OCI-LY1 (cell line): ENCODE data around the gene TCP11L2.

Experiments used
- H2AFZ ChIP-seq: fragments of 200-600 bp; sonication (generic), shearing (Covaris generic); 2 replicates; pipeline ENCODE4 v1.6.0; 2014; ENCODE audit warnings: antibody characterized with exemption, mild to moderate bottlenecking, low read length
- H3F3A ChIP-seq: fragments of 200-600 bp; sonication (generic), shearing (Covaris generic); 2 replicates; pipeline ENCODE4 v1.6.0; 2014; ENCODE audit warnings: mild to moderate bottlenecking, antibody characterized with exemption, low read length, moderate library complexity; ENCODE audit not compliant: insufficient read depth
- H3K27ac ChIP-seq: fragments of 200-600 bp; sonication (generic); 2 replicates; pipeline ENCODE4 v1.5.1; 2014; ENCODE audit warnings: low read length, mixed run types, mild to moderate bottlenecking, low read depth; ENCODE audit not compliant: poor library complexity, severe bottlenecking
- H3K27me3 ChIP-seq: fragments of 200-600 bp; sonication (generic); 2 replicates; pipeline ENCODE4 v1.6.0; 2014; ENCODE audit warnings: antibody characterized with exemption, mild to moderate bottlenecking, low read length, moderate library complexity; ENCODE audit not compliant: insufficient read depth
- H3K36me3 ChIP-seq: fragments of 200-600 bp; sonication (generic); 2 replicates; pipeline ENCODE4 v1.6.1; 2014; ENCODE audit warnings: mild to moderate bottlenecking, antibody characterized with exemption, low read length, moderate library complexity, mixed read lengths; ENCODE audit not compliant: insufficient read depth
- H3K4me1 ChIP-seq: fragments of 200-600 bp; sonication (generic); 2 replicates; pipeline ENCODE4 v1.5.1; 2014; ENCODE audit warnings: mild to moderate bottlenecking, low read length, moderate library complexity; ENCODE audit not compliant: insufficient read depth, severe bottlenecking
- H3K4me2 ChIP-seq: fragments of 200-600 bp; sonication (generic), shearing (Covaris generic); 2 replicates; pipeline ENCODE4 v1.6.1; 2014; ENCODE audit warnings: low read length
- H3K4me3 ChIP-seq: fragments of 200-600 bp; sonication (generic); 2 replicates; pipeline ENCODE4 v1.5.1; 2014; ENCODE audit warnings: low read length, low read depth, mild to moderate bottlenecking, mixed read lengths; ENCODE audit not compliant: poor library complexity, severe bottlenecking
- H3K79me2 ChIP-seq: fragments of 200-600 bp; shearing (Covaris generic); 2 replicates; pipeline ENCODE4 v1.6.1; 2016; ENCODE audit warnings: mixed run types, low read length, mixed read lengths; ENCODE audit not compliant: insufficient read depth
- H3K9ac ChIP-seq: fragments of 200-600 bp; sonication (generic), shearing (Covaris generic); 2 replicates; pipeline ENCODE4 v1.6.1; 2014; ENCODE audit warnings: mild to moderate bottlenecking, low read length, mixed read lengths
- H3K9me2 ChIP-seq: fragments of 200-600 bp; sonication (generic), shearing (Covaris generic); 2 replicates; pipeline ENCODE4 v1.6.1; 2014; ENCODE audit warnings: low read depth, mild to moderate bottlenecking, low read length, mixed read lengths
- H3K9me3 ChIP-seq: fragments of 200-600 bp; shearing (Covaris generic); 2 replicates; pipeline ENCODE4 v1.6.1; 2014; ENCODE audit warnings: low read length, mixed read lengths
- H4K20me1 ChIP-seq: fragments of 200-600 bp; sonication (generic), shearing (Covaris generic); 2 replicates; pipeline ENCODE4 v1.6.0; 2016; ENCODE audit warnings: mild to moderate bottlenecking, low read length; ENCODE audit not compliant: insufficient read depth
- EZH2 ChIP-seq: fragments of 200-600 bp; sonication (generic), shearing (Covaris generic); IDR thresholded peaks from 2 replicates; pipeline ENCODE4 v1.8.0; 2017; ENCODE audit warnings: borderline replicate concordance, mixed run types, mild to moderate bottlenecking, antibody characterized with exemption, low read length, moderate library complexity, mixed read lengths
- TF ChIP-seq, protein P1 (sequence below): fragments of 200-600 bp; sonication (generic), shearing (Covaris generic); IDR thresholded peaks from 2 replicates; pipeline ENCODE4 v1.5.1; 2017; ENCODE audit warnings: mild to moderate bottlenecking, antibody characterized with exemption, low read length, moderate library complexity, mixed read lengths

TCP11L2 gene

DNA sequence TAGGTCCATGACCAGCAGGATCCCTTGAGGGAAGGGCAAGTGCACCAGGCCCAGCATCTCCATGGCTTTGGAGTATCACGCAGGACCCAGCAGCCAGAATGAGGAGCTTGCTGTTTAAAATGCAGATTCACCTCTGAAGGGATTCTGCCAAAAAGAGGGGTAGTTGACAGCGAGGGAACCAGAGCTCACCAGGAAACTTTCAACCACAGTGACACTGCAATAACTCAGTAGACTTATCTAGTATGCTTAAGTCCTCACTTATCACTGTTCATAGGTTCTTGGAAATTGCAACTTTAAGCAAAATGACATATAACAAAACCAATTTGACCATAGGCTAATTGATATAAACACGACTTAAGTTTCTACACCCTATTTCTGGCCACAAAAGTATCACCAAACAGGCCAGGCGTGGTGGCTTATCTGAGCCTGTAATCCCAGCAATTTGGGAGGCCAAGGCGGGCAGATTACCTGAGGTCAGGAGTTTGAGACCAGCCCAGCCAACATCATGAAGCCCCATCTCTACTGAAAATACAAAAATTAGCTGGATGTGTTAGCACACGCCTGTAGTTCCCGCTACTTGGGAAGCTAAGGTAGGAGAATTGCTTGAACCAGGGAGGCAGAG lies 33.3 kb upstream of the TCP11L2 start:
- no peak overlapping the region for H3K4me3 ChIP-seq
- H3K79me2 ChIP-seq, result no peaks in the 10 kb centered on the region
- TF ChIP-seq, protein P1, sequence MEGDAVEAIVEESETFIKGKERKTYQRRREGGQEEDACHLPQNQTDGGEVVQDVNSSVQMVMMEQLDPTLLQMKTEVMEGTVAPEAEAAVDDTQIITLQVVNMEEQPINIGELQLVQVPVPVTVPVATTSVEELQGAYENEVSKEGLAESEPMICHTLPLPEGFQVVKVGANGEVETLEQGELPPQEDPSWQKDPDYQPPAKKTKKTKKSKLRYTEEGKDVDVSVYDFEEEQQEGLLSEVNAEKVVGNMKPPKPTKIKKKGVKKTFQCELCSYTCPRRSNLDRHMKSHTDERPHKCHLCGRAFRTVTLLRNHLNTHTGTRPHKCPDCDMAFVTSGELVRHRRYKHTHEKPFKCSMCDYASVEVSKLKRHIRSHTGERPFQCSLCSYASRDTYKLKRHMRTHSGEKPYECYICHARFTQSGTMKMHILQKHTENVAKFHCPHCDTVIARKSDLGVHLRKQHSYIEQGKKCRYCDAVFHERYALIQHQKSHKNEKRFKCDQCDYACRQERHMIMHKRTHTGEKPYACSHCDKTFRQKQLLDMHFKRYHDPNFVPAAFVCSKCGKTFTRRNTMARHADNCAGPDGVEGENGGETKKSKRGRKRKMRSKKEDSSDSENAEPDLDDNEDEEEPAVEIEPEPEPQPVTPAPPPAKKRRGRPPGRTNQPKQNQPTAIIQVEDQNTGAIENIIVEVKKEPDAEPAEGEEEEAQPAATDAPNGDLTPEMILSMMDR, result no peak
- TF ChIP-seq EZH2, result no peak
- no peaks in the 10 kb centered on the region for H3K9me2 ChIP-seq
- no peaks in the 10 kb centered on the region for H3F3A ChIP-seq
- no peaks in the 10 kb centered on the region for H3K36me3 ChIP-seq
- no peak overlapping the region for H2AFZ ChIP-seq
- no peak overlapping the region for H3K27ac ChIP-seq
- no peaks in the 10 kb centered on the region for H3K4me1 ChIP-seq
- no peak overlapping the region for H3K9ac ChIP-seq
- H4K20me1 ChIP-seq, result no peaks in the 10 kb centered on the region
- no peaks in the 10 kb centered on the region for H3K27me3 ChIP-seq
- H3K9me3 ChIP-seq, result no peaks in the 10 kb centered on the region
- H3K4me2 ChIP-seq, result no peak overlapping the region

DNA sequence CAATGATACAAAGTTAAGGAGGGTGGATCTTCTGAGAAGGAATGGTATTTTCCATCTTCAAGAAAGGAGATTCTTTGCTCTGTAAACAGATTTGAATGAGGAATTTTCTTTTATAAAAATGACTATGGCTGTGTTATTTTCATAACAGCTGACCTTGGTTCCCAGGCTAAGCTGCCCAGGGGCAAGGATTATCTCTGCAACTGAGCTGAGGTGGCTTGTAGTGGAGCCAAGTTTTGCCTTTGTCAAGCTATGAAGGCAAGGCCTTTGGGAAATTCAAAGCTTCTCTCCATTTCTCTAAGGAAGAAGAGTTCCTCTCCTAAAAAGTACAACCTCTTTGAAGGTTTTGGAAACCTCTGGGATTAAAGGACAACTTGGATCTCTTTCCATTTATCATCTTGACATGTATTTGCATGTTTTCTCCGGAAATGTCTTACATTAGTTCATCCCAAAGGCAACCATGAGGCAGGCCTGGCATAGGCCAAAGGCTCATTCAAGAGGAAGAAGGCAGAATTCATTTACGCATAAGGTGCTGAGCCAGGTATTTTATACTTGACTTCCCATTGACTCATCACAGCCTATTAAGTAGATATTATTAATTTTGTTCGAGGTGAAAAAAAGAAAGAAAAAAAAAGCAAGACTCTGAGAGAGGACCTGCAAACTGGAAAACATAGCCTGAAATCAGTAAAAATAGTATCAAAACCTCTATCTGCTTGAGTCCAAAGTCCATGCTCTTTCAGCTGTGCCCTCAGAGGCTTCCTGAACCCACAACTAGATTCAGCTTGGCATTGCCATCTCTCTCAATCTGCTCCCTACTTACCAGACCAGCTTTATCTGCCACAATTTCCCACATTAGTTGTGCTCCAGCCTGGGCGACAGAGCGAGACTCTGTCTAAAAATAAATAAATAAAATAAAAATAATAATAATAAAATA lies 30.7 kb upstream of the TCP11L2 start:
- no peak for TF ChIP-seq EZH2
- TF ChIP-seq, protein P1, result no peak
- H3K9me2 ChIP-seq, result no peaks in the 10 kb centered on the region
- no peaks in the 10 kb centered on the region for H3K36me3 ChIP-seq
- H3K79me2 ChIP-seq, result no peaks in the 10 kb centered on the region
- no peaks in the 10 kb centered on the region for H3K9me3 ChIP-seq
- H3K9ac ChIP-seq, result no peak overlapping the region
- no peaks in the 10 kb centered on the region for H3K4me1 ChIP-seq
- no peaks in the 10 kb centered on the region for H3F3A ChIP-seq
- H2AFZ ChIP-seq, result no peak overlapping the region
- no peak overlapping the region for H3K4me3 ChIP-seq
- no peaks in the 10 kb centered on the region for H4K20me1 ChIP-seq
- H3K27ac ChIP-seq, result no peak overlapping the region
- no peaks in the 10 kb centered on the region for H3K27me3 ChIP-seq
- H3K4me2 ChIP-seq, result no peak overlapping the region

DNA sequence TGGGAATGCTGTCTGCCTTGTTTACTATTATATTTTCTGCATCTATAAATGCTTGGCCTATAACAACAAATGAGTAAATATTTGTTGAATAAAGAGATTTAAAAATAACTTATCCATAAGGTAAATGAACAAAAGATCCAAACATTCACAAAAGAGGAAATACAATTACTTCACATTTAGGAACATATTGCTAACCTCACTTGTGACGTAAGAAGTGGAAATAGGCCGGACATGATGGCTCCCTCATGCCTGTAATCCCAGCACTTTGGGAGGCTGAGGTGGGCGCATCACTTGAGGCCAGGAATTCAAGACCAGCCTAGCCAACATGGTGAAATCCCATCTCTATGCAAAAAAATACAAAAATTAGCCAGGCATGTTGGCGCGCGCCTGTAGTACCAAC lies 29.0 kb upstream of the TCP11L2 start:
- no peak overlapping the region for H3K4me3 ChIP-seq
- H3K36me3 ChIP-seq, result no peaks in the 10 kb centered on the region
- no peaks in the 10 kb centered on the region for H3K9me2 ChIP-seq
- H3K27me3 ChIP-seq, result no peaks in the 10 kb centered on the region
- TF ChIP-seq, protein P1, result no peak
- TF ChIP-seq EZH2, result no peak
- H3F3A ChIP-seq, result no peaks in the 10 kb centered on the region
- no peaks in the 10 kb centered on the region for H4K20me1 ChIP-seq
- H2AFZ ChIP-seq, result no peak overlapping the region
- H3K27ac ChIP-seq, result no peak overlapping the region
- no peaks in the 10 kb centered on the region for H3K9me3 ChIP-seq
- H3K9ac ChIP-seq, result no peak overlapping the region
- H3K4me2 ChIP-seq, result no peak overlapping the region
- no peaks in the 10 kb centered on the region for H3K79me2 ChIP-seq
- H3K4me1 ChIP-seq, result no peaks in the 10 kb centered on the region
